Left lung (tissue), 10 donors: ENCODE data around the gene CNBP. TPM values are rescaled to one million over a fixed set of nuclear protein-coding genes. Genes with fewer than 3 reads are reported as not detected.
"Not testable (repeated sequence)": the region's sequence is repeated elsewhere in the genome, so short reads cannot be mapped to it uniquely, and the experiment has no call there.

Experiments
- ATAC-seq: fragments of 200-7000 bp; cut with Tn5 transposase; one replicate; pipeline ENCODE4 v1.9.1; 2020; ENCODE audit warnings: moderate library complexity
- DNase-seq, 4 donors: peaks; one replicate each; pipeline ENCODE4 v3.0.0-alpha.2; 2013 to 2020
- H3K27ac ChIP-seq, 2 donors: fragments of 200-600 bp; sonication (generic) in 1 of 2; one replicate each; pipeline versions ENCODE4 v1.5.0 to v1.8.0; 2020 to 2021
- H3K27me3 ChIP-seq, 2 donors: fragments of 200-600 bp; sonication (generic) in 1 of 2; one replicate each; pipeline versions ENCODE4 v1.5.0 to v1.8.0; 2020 to 2021
- H3K36me3 ChIP-seq, 2 donors: fragments of 200-600 bp; sonication (generic) in 1 of 2; one replicate each; pipeline versions ENCODE4 v1.5.0 to v1.8.0; 2020 to 2021
- H3K4me1 ChIP-seq, 2 donors: fragments of 200-600 bp; one replicate each; pipeline ENCODE4 v1.8.0; 2021
- H3K4me3 ChIP-seq, 2 donors: fragments of 200-600 bp; sonication (generic) in 1 of 2; one replicate each; pipeline versions ENCODE4 v1.5.0 to v1.8.0; 2020 to 2021; ENCODE audit warnings: mild to moderate bottlenecking in 1 of 2
- H3K9me3 ChIP-seq, 2 donors: fragments of 200-600 bp; sonication (generic) in 1 of 2; one replicate each; pipeline versions ENCODE4 v1.5.0 to v1.8.0; 2020 to 2021
- CTCF ChIP-seq, 2 donors: fragments of 200-600 bp; sonication (generic) in 1 of 2; IDR thresholded peaks; one replicate each; pipeline versions ENCODE4 v1.5.0 to v1.8.0; 2021; ENCODE audit warnings: antibody characterized with exemption in 2 of 2
- intact Hi-C, 2 donors: fragments of 100-400 bp; cut with DNase I; formaldehyde crosslinking; loops; one replicate each; pipeline versions ENCODE4 v1.11.2 to v1.14.2; 2022
- polyA plus RNA-seq, 6 donors: library from polyadenylated mRNA; unstranded; fragments of 120-200 nt; gene quantifications; one replicate each; pipeline ENCODE4 v1.2.1, GENCODE V29; 2013; ENCODE audit not compliant: insufficient read length in 6 of 6
- total RNA-seq, 2 donors: library from RNA; stranded (reverse); fragmentation: NEBNext Ultra II Directional; extraction: Animal tissue kit (Norgen Biotek cat#: 25700); gene quantifications; one replicate each; pipeline ENCODE4 v1.2.1, GENCODE V29; 2021
- donor health status: DM: no; HTN: yes; CAD: no.
- donor health status: DM: no; HTN: no; CAD: no.

Gene CNBP
- total and polyA plus RNA-seq, 8 donors = 221 to 450 (median 417) TPM

GRCh38 chr3:129173206-129173605 lies 10.5 kb downstream of the CNBP start:
- H3K27me3 ChIP-seq = no peaks in the 10 kb centered on the region
- no peaks in the 10 kb centered on the region for H3K9me3 ChIP-seq
- ATAC-seq (no peak), DNase-seq (no peak)
- peak overlapping the region in 1 of 2 donors; percentile 39 for H3K27ac ChIP-seq
- H3K4me1 ChIP-seq = peaks cover 17 to 63% of the 10 kb centered on the region in 2 donors
- no peak overlapping the region for H3K4me3 ChIP-seq
- H3K36me3 ChIP-seq = peaks cover 0 to 67% of the 10 kb centered on the region in 2 donors
- TF ChIP-seq CTCF (IDR thresholded peaks at IDR 0.05) = no peak
- intact Hi-C loops = no loop called here

GRCh38 chr3:129166579-129167332 lies 16.9 kb downstream of the CNBP start:
- no peaks in the 10 kb centered on the region for H3K9me3 ChIP-seq
- peaks cover 4 to 20% of the 10 kb centered on the region in 2 donors for H3K4me1 ChIP-seq
- no peak for ATAC-seq
- peaks cover 0 to 74% of the 10 kb centered on the region in 2 donors for H3K36me3 ChIP-seq
- no peak for TF ChIP-seq CTCF (IDR thresholded peaks at IDR 0.05)
- H3K27me3 ChIP-seq = no peaks in the 10 kb centered on the region
- no peak overlapping the region for H3K4me3 ChIP-seq
- no peak overlapping the region for H3K27ac ChIP-seq
- intact Hi-C loops = no loop called here
- no peak for DNase-seq

GRCh38 chr3:129165594-129165993 lies 18.1 kb downstream of the CNBP start:
- H3K27ac ChIP-seq, H3K9me3 ChIP-seq, ATAC-seq, DNase-seq, intact Hi-C loops, H3K4me3 ChIP-seq, H3K27me3 ChIP-seq: not testable (repeated sequence)
- peaks cover 4 to 18% of the 10 kb centered on the region in 2 donors for H3K4me1 ChIP-seq
- H3K36me3 ChIP-seq = peaks cover 0 to 62% of the 10 kb centered on the region in 2 donors

- Histone ChIP-seq H3K4me1 (peaks cover 9 to 25% of the 10 kb centered on the region in 2 donors), H3K4me3 (no peak overlapping the region), H3K27ac (no peak overlapping the region), H3K27me3 (no peaks in the 10 kb centered on the region), H3K36me3 (peaks cover 0 to 51% of the 10 kb centered on the region in 2 donors), H3K9me3 (no peaks in the 10 kb centered on the region)
- no peak for TF ChIP-seq CTCF (IDR thresholded peaks at IDR 0.05)
- intact Hi-C loops = no loop called here
- ATAC-seq (no peak), DNase-seq (no peak)
Observed at GRCh38 chr3:129164500-129164899, 19.2 kb downstream of the CNBP start.

GRCh38 chr3:129162729-129163579 lies 20.7 kb downstream of the CNBP start:
- no peak for TF ChIP-seq CTCF (IDR thresholded peaks at IDR 0.05)
- ATAC-seq = no peak
- intact Hi-C loops = no loop called here
- H3K27me3 ChIP-seq = no peaks in the 10 kb centered on the region
- peak overlapping the region in 1 of 2 donors; percentile 97 for H3K27ac ChIP-seq
- no peaks in the 10 kb centered on the region for H3K9me3 ChIP-seq
- H3K4me1 ChIP-seq = peaks cover 9 to 34% of the 10 kb centered on the region in 2 donors
- H3K4me3 ChIP-seq = no peak overlapping the region
- peaks cover 0 to 46% of the 10 kb centered on the region in 2 donors for H3K36me3 ChIP-seq
- no peak for DNase-seq
